GM04504 (cell line): Measurements from ENCODE around the gene P2RY2.
"Not testable (repeated sequence)": the region's sequence is repeated elsewhere in the genome, so short reads cannot be mapped to it uniquely, and the experiment has no call there.

ENCODE experiments used
- DNase-seq: peaks from one replicate; pipeline ENCODE4 v3.0.0-alpha.2; 2012; ENCODE audit warnings: low read depth

Gene P2RY2

DNA sequence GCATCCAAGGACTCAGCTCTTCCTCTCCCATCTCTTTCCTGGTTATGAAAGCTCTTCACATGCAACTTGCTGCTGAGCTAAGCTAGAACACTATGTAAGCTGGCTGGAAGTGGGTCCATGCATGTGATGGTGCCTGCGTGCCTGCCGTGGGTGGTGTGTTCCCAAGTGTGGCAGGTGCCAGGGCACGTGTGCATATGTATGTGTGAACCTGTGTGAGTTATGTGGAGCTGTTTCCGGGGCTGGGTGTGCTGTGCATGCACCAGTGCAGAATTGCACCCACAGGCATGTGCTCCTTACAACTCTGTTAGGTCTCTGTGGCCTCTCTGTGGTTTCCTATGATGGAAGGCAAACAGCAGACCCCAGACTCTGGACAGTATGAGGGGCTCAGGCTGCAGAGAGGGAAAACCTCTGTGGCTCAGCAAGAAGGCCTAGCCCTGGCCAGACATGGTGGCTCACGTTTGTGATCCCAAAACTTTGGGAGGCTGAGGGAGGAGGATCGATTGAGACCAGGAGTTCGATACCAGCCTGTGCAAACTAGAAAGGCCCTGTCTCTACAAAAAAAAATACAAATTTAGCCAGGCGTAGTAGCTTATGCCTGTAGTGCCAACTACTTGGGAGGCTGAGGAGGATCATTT is 49.9 kb downstream of the P2RY2 start:
- no peak for DNase-seq

DNA sequence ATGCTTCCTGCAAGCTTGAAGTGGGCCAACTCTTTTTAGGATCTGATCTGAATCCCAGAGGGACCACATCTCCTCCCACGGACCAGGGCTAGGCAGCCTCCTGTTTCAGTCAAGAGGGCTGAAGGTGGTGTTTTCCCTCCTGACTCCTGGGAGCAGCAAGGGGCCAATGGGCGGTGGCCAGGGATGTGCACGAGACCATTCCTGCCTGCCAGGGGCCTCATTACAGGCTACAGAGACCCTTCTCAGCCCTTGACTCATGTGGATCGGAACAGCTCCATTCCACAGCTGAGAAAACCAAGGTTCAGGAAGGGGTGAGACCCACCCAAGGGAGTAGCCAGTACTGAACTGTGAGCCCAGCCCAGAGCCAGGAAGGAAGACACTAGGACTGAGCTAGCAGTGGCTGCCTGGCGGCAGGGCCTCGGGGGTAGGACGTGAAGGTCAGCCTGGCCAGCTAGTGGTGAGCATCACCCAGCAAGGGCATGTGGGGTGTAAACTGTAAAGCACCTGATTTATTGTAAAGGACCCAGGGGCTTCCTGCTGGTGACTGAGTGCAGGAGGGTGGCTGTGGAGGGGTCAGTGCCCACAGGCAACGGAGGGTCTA is 50.7 kb downstream of the P2RY2 start:
- DNase-seq: no peak

DNA sequence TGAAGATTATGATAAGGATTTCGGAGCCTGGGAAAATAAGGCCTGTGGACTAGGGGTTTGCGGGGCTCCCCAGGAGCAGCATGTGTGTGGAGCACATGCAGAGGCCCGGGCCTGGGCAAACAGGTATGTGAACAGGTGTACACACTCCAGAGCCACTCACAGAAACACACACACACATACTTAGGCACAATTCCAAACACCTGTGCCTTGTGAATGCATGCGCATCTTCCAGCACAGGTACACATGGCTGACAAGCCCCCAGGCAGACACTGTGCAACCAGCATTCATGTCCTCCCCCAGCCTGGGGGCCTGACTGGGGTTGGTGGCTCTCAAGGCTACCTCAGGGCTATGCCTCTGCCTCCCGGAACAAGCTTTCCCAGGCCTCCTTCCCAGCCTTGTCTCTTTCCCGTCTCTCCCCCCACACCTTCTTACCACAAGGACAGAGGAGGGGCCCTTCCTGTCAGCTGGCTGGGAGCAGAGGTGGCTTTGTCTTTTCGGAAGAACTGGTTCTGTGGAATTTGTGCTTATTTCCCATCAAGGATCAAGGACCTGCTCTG is 51.5 kb downstream of the P2RY2 start:
- DNase-seq: no peak

DNA sequence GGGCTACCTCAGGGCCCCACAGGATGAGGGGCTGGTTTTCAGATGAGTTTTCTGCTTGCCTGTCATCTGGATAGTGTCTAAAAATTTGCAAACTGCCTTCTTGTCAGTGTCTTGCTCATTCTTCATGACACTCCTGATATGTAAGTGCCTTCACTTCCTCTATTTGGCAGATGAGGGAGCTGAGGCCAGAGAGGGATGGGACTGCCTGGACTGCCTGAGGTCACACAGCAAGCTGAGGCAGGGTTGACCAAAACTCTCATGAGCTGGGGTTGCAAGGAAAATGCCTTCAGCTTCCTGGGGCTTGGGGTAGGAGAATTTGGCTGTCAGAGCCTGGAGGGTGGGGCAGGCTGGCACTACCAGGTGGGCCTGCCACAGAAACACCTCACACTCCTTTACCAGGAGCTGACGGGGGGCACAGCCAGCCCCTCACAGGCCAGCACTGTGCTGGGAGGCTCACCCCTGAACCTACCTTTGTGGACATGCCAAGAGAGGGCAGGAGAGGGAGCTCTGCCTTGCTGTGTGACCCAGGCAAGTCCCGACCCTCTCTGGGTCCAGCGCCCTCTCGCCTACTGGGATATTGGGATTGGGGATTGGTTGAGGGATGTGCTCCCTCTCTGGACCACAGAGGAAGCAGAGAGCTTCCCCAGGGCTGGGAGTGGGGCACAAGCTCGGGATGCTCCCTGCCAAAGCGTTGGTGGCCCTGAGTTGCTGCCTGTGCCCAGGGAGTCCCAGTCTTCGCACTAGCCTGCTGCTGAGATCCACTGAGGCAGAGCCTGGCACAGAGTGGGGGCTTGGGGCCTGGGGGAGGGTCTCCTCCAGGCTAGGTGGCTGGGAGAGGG is 52.2 kb downstream of the P2RY2 start:
- DNase-seq: no peak

DNA sequence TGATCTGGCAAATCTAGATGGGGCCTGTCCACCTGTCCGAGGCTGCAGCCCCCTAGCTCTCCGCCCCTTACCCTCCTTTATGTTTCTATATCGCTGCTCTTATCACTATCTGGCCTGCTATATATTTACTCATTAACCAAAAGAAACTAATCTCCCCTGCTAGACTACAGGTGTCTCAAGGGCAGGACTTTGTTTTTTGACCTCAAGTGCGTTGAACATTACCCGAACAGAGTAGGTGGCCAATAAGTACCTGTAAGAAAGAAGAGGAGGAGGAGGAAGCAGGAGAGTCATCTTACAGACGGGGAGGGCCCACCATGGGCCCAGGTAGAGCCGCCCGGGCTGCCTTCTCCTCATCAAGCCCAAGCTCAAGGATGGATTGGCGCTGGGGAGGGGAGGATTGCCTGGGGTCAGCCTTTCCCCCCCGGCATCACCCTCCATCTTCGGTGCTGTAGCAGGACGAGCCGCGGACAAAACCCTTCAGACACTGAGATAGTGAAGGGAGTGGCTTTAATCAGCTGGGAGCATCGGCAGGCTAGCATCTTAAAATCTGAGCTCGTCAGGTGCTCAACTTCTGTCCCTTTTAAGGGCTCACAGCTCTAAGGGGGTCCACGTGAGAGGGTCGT is 52.9 kb downstream of the P2RY2 start:
- no peak for DNase-seq

DNA sequence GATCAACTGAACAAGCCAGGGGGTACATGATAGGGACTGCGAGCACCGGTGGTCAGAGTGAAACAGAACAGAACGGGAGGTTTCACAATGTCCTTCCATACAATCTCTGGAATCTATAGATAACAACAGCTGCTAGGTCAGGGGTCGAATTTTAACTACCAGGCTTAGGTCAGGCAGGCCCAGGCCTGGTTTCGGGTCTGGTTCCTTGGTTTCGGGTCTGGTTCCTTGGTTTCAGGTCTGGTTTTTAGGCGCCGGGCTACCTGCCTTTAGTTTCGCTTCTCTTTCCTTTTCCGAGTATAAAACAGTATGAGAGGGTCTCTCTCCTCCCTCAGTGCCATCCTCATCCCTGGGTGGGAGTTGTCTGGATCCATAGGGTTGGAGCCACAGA is 53.4 kb downstream of the P2RY2 start:
- not testable (repeated sequence) for DNase-seq

DNA sequence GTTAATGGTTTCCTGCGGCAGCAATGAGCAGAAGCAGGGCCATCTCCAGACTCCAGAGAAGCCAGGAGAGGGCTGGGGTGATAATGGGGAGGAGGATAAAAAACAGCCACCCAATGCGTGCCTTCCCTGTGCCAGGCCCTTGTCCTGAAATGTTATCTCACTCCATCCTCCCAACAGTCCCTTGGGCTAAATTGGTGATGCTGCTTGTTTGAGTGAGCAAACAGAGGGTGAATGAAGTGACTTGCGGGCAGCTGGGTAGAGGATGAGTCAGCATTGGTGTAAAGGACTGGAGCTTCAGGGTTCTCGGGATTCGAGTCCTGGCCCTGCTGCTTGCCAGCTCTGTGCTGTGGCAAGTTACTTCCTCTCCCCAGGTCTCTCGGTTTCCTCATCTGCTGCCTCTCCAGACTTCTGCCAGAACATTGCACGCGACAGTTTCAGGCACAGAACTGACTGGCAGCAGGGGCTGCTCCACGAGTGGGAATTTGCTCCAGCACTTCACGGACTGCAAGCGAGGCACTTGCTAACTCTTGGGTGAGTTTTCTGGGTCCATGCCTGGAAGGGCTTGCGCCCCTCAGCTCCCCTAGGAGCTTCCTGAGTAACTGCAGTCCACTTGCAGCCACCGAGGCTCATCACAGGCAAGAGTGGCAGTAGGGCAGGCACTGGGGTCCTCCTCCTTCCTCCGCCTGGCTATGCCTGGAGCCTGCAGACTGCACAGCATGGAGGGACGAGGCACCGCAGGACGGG is 54.0 kb downstream of the P2RY2 start, which contains the start of gene P2RY6:
Gene P2RY6, plus strand, starts transcription at position 403 of the 744 bp plus-strand sequence. CDS start 24,181 bp downstream, outside the sequence.
- no peak for DNase-seq

DNA sequence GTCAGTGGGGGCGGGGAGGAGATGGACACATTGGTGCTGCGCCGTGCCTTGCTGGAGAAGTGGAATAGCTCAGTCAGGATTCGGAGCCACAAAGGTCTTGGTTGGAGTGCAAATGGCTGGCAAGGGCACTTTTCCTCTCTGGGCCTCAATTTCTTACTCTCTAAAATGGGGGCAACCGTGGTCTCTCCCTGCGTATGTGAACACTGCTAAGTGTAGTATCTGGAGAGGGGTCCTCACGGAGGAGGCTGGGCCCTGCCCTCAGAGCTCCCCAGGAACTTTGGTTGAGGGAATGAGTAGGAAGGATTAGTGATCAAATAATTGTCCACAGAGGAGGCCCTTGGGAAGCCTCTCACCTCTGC is 54.6 kb downstream of the P2RY2 start:
- DNase-seq: no peak

DNA sequence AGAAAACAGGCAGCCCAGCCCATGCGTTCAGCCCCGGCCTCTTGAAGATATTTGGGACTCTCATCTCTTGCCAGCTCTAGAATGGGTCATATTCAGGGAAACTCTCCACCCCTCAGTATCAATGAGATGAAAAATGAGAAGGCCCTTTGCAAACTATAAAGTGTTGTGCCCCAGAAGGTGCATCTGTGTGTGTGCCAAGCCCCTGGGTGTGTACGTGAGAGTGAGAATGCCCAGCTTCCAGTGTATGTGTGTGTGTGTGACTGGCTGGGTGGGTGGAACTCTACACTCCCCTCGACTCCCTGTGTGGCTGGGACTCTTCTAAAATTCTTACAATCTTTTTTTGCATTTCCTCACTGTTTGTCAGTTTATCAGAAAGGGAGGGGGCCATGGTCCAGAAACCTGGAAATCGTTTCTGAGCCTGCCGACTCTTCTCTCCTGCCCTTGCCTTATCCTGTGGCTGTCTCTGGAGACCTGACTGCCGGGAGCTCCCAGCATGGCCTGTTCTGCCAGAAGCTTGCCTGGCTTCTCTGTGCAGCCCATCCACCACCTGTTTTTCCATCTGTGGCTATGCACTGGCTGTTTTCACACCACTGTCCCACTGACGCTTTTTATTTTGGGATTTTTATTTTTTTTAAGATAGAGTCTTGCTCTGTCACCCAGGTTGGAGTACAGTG is 55.3 kb downstream of the P2RY2 start:
- no peak for DNase-seq

DNA sequence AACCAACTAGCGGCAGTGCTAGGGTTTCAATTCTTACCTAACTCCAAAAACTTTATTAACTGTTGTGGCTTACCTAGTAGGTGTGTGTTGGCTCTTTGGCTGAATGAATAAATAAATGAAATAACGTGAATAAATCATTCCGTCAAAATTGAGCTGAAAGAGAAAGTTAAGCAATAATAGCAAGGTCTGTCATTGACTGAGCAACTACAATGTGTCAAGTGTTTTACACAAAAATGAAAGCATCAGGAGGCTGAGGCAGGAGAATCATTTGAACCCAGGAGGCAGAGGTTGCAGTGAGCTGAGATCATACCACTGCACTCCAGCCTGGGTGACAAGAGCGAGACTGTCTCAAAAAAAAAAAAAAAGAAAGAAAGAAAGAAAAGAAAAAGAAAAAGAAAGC is 56.1 kb downstream of the P2RY2 start:
- DNase-seq: not testable (repeated sequence)

DNA sequence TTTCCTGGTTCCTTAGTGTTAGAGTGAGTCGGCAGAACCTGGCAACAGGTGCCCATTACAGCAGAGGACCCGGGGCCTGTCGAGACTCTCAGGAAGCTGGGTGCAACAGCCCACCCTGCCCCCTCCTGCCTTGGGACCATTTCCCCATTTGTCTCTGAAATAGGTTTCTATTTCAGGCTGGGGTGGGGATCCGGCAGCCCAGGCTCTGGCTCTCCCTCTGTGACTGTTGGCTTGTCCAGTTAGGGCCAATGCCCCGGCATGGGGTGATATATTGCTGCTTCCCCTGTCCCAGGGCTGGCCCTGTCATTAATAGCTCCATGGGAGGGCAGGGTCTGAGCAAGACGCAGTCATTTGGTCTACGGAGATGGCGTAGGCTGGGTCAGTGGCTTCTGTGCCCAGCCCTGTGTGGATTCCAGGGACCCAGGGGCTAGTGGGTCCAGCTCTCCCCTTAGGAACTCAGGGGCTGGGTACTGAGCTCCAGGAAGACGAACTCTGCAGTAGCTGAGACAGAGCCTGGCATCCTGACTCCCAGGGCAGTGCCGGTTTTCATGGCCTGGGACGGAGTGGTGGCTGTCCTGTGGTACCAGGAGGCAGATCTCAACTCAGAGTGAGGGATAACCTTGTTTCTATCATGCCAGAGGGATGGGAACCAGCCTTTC is 56.8 kb downstream of the P2RY2 start:
- DNase-seq: no peak

DNA sequence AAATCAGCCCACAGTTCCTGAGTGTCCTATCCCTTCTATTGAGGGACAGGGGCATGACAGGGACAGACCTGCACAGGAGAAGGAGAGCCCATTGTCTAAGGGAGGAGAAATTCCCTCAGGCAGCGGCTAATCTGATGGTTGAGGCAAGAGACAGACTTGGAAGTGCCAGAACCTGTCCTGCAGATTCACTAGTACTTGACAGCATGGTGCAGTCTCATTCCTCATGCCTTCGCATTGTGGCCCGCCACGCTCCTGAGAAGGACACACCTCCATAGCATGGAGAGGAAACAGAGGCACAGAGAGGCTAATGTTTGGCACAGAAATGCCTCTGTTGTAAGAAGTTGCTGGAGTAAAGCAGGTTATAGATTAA is 57.3 kb downstream of the P2RY2 start:
- no peak for DNase-seq

DNA sequence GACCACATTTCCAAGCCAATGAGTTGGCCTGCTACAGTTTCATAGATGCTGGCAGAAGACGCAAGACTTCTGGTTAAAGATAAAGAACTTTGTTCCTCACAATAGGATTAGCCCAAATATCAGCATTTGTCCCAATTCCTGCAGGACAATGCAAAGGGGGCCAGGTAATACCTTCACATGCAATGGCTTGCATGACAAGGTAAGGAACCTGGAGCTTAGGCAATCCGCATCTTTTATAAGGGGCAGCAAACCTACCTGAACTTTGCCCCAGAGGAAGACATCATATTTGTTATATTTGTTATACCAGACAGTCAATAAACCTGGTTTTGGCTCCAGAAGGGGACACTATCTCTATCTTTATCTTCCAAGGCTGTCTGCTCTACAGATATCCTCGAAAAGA is 59.4 kb downstream of the P2RY2 start:
- DNase-seq: no peak

DNA sequence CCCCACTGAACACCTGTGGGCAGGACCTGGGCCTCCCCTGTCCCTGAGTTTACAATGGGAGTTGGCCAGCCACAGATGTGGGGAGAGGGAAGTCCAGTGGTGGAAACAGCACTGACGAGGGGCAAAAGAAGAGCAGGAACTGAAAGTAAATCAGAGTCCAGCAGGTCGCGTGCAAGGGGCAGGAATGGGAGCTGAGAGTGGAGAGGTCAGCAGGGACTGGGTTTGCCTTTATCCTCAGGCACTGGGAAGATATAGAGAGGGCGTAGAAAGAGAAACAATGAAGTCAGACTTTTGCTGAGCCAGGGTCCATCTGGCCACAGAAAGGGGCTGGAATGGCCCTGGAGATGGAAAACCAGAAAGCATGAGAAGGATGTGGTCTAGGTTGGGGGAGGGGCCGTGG is 62.5 kb downstream of the P2RY2 start:
- no peak for DNase-seq

DNA sequence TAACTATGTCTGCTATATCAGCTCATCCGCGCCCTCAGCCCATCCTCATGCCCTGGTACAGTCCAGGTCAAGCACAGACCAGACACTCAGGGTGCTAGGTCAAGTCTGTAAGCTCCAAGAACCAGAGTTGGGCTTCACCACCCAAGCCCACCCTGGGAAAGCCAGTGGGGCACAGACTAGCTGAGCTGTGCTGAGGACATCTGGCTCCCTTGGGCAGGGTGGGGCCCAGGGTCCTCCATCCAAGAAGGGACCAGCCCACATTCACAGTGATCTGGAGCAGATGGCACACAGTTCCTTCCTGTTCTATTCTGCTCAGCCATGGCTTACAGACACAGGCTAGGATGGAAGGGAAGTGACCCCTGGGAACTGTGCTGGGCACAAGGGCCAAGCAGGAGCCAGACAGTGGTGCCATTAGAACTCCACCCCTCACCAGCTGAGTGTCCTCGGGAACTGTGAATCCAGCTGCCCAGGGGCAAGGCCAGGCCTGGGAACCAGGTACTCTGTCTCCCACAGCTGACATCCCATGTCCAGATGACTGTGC is 63.2 kb downstream of the P2RY2 start:
- DNase-seq: no peak

DNA sequence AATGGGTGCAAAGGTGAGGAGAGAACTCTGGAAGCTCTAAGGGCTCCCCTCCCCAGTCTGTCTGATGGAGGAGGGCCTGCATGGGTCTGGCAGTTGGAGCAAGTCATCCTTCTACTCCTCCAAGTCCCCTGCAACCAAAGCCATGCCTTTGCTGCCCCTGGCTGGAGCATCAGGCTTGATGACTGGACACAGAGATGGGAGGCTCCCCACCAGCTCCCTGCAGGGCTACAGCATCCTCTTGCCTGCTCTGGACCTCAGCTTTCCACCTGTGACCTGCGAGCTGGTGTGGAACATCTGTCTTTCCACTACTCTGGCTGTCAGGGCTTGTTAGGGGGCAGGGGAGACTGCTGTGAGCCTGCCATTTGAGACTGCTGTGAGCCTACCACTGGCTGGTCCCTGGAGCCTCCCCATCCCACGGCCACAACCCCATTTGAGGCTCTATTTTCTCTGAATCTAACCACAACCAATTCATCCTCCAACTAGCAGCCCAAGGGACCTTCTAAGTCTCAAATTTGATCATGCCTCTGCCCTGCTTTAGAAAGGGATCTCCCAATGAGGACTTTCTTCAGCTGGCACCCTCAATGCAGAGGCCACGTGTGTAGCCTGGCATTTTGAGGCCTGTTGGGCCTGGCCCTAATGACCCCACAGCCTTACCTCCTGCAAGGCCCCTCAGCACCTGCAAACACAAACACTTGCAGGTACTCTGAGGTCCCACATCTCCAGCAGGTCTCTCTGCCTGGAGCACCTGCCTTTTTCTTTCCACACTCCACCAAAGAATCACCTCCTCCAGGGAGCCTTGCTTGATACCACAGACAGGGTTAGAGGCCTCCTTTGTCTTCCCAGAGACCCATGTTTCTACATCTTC is 63.9 kb downstream of the P2RY2 start:
- no peak for DNase-seq

DNA sequence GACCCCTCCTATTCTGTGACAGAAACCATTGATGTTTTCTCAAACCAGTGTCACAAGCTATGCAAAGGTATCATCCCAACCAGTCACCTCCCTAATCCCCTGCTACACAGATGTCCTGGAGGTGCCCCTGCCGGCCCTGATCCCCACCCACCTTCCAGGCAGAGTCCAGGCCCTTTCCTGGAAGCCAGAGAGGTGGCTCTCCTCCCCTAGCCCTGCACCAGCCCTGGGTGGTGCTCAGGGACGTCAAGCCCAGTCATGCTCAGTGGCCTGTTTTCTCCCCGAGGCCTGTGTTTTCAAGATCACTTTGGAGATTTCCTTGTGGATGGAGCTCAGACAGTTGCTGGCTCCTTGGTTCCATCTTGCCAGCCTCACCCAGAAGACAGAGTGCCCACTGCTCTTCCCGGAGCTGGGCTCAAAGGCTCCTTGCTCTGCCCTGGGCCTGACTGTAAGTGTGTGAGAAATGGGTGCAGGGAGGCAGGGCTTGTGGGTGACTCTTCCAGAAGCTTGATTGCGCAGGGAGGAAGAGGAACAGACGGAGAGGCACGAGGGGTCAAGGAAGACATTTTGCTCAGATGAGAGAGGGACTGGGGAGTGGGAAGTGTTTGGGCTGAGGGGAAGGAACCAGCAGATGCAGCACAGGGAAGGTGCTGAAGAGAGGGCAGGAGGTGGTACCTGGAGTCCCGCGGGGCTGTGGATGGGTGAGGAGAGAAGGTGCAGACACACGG is 65.4 kb downstream of the P2RY2 start:
- DNase-seq: no peak

DNA sequence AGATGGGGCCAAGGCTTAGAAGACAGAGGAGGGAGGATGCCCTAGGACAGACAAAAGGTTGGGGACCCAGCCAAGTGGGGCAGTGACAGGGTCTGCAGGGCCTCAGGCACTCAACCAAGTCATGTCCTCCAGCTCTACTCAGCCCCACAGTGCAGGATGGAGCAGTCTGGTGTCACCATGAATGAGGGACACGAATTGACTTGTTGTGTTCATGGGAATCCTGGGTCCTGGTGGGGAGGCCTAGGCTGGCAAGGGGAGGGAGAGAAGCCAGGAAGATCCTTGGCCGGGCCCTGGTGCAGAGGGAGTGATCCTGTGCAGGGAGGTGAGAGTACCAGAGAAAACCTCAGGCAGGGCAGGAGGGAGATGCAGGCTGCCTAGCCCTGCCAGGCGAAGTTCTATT is 66.0 kb downstream of the P2RY2 start:
- no peak for DNase-seq

DNA sequence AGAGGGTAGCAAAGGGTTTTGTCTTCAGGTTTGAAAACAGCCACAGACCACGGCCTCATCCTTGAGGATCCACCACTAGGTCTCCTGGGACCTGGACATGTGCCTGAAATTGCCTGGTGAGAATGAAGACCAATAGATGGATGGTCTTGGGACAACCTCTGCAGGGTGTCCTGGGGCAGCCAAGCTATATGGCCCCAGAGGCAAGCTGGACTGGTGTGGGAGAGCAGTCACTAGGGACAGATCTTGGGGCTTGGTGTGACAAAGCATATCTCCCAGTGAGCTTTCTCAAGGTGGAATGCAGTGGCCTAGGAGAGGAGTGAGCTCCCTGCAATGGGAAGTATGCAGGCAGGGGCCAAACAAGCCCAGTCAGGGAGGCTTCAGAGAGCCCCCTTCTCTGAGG is 67.6 kb downstream of the P2RY2 start:
- DNase-seq: no peak
